A549 (cell line): ENCODE measurements around the gene CNGA1. TPM values are rescaled to one million over a fixed set of nuclear protein-coding genes. Genes with fewer than 3 reads are reported as not detected.

Source experiments
- ATAC-seq, 2 experiments: fragments of 200-7000 bp in 1 of 2; fragments of >200 bp in 1 of 2; cut with Nextera tagmentation in 1 of 2; cut with Tn5 transposase in 1 of 2; 3 replicates each; pipeline versions ENCODE4 v1.8.0 to v1.9.1; 2018 to 2020; ENCODE audit warnings: mild to moderate bottlenecking in 1 of 2, moderate library complexity in 1 of 2
- CTCF ChIA-PET: fragments of 300-600 bp; sonication (Branson Sonifier 250); formaldehyde crosslinking; extraction: SDS; loops from one replicate; lab custom pipeline; 2021; ENCODE audit warnings: antibody characterized with exemption, inconsistent platforms; lab: Yijun Ruan, JAX
- POLR2A ChIA-PET: fragments of 350-600 bp; formaldehyde crosslinking; extraction: SDS; loops from one replicate; lab custom pipeline; 2021; ENCODE audit warnings: antibody characterized with exemption, inconsistent platforms; lab: Yijun Ruan, JAX
- DNase-seq, 2 experiments: peaks; one replicate each; pipeline versions ENCODE4 v3.0.0 to v3.0.0-alpha.2; 2011 to 2016; ENCODE audit warnings: low read depth in 1 of 2, low spot score in 1 of 2
- FAIRE-seq: peaks from 2 replicates; lab custom pipeline; 2011; peaks lifted over from hg19 to GRCh38; lab: Jason Lieb, UNC
- H3K27ac ChIP-seq, 2 experiments: fragments of >200 bp; sonication (Bioruptor Twin); formaldehyde crosslinking; 3 replicates each; pipeline ENCODE4 v1.5.1; 2016 to 2017
- H3K4me1 ChIP-seq: fragments of >200 bp; sonication (Bioruptor Twin); formaldehyde crosslinking; 3 replicates; pipeline ENCODE4 v1.6.1; 2016
- H3K4me2 ChIP-seq: fragments of >200 bp; sonication (Bioruptor Twin); formaldehyde crosslinking; 3 replicates; pipeline ENCODE4 v1.6.1; 2016
- H3K4me3 ChIP-seq: fragments of >200 bp; sonication (Bioruptor Twin); formaldehyde crosslinking; 3 replicates; pipeline ENCODE4 v1.5.1; 2016
- H3K9me3 ChIP-seq: fragments of >200 bp; sonication (Bioruptor Twin); formaldehyde crosslinking; 3 replicates; pipeline ENCODE4 v1.6.1; 2016
- BHLHE40 ChIP-seq: IDR thresholded peaks from 2 replicates; pipeline ENCODE4 v1.6.1; 2012; ENCODE audit warnings: low read depth, low read length, inconsistent platforms
- CBX2 ChIP-seq: fragments of 200-600 bp; sonication (generic); IDR thresholded peaks from 2 replicates; pipeline ENCODE4 v1.6.1; 2016; ENCODE audit warnings: low read depth, mild to moderate bottlenecking, borderline replicate concordance
- EHF ChIP-seq: fragments of 250-450 bp; sonication (Bioruptor Pico); IDR thresholded peaks from 2 replicates; pipeline ENCODE4 v1.5.0; 2020; ENCODE audit warnings: mild to moderate bottlenecking
- EP300 ChIP-seq, 2 experiments: fragments of >200 bp; sonication (Bioruptor Twin); formaldehyde crosslinking; IDR thresholded peaks; 2 replicates in 1 of 2; 3 replicates in 1 of 2; pipeline ENCODE4 v1.6.1; 2016 to 2017
- FOSL2 ChIP-seq, 2 experiments: fragments of 450-650 bp in 1 of 2; fragments of >200 bp in 1 of 2; sonication (Bioruptor Twin) in 1 of 2; formaldehyde crosslinking; IDR thresholded peaks; 2 replicates each; pipeline versions ENCODE4 v1.5.0 to v1.6.1; 2016 to 2020; ENCODE audit warnings: mild to moderate bottlenecking in 1 of 2, moderate library complexity in 1 of 2
- JUN ChIP-seq, 2 experiments: fragments of >200 bp; sonication (Bioruptor Twin); formaldehyde crosslinking; IDR thresholded peaks; 2 replicates in 1 of 2; 3 replicates in 1 of 2; pipeline ENCODE4 v1.6.1; 2016 to 2017
- KDM5A ChIP-seq: fragments of 200-600 bp; sonication (generic); IDR thresholded peaks from 2 replicates; pipeline ENCODE4 v1.6.1; 2016; ENCODE audit warnings: antibody characterized with exemption, mild to moderate bottlenecking
- NFE2L2 ChIP-seq: fragments of 150-350 bp; conservative IDR thresholded peaks from 2 replicates; pipeline ENCODE4 v1.6.1; 2014; ENCODE audit warnings: low read length
- NPAS2 ChIP-seq: fragments of 250-450 bp; sonication (Bioruptor Pico); IDR thresholded peaks from 2 replicates; pipeline ENCODE4 v1.8.0; 2022; ENCODE audit warnings: mild to moderate bottlenecking, moderate library complexity, borderline replicate concordance
- PHF8 ChIP-seq: fragments of 200-600 bp; sonication (generic); IDR thresholded peaks from 2 replicates; pipeline ENCODE4 v1.6.1; 2016; ENCODE audit warnings: low read depth, mild to moderate bottlenecking, antibody characterized with exemption, moderate library complexity, borderline replicate concordance
- RCOR1 ChIP-seq: fragments of 150-350 bp; IDR thresholded peaks from 2 replicates; pipeline ENCODE4 v1.6.1; 2014; ENCODE audit warnings: antibody characterized with exemption, low read length, low read depth
- SMC3 ChIP-seq: fragments of >200 bp; sonication (Bioruptor Twin); formaldehyde crosslinking; IDR thresholded peaks from 3 replicates; pipeline ENCODE4 v1.6.1; 2018; ENCODE audit warnings: inconsistent platforms
- SREBF2 ChIP-seq: fragments of 450-650 bp; IDR thresholded peaks from 2 replicates; pipeline ENCODE4 v1.6.1; 2014; ENCODE audit warnings: mild to moderate bottlenecking, moderate library complexity
- ZC3H11A ChIP-seq: fragments of 450-650 bp; IDR thresholded peaks from 2 replicates; pipeline ENCODE4 v1.6.1; 2014; ENCODE audit warnings: antibody characterized with exemption, mild to moderate bottlenecking
- ZNF302 ChIP-seq: fragments of 250-450 bp; sonication (Bioruptor Pico); IDR thresholded peaks from 2 replicates; pipeline ENCODE4 v1.9.0; 2021; ENCODE audit warnings: inconsistent platforms, mild to moderate bottlenecking, moderate library complexity
- ZSCAN20 ChIP-seq: fragments of 250-450 bp; sonication (Bioruptor Pico); IDR thresholded peaks from 2 replicates; pipeline ENCODE4 v1.8.0; 2022; ENCODE audit warnings: mild to moderate bottlenecking, moderate library complexity
- WGBS: methylation state at CpG from one replicate; pipeline ENCODE4 v1.1.6; 2017; ENCODE audit errors: missing lambda C conversion rate; 5-methylcytosine and 5-hydroxymethylcytosine counted together
- polyA plus RNA-seq, 4 experiments: library from polyadenylated mRNA; depleted of rRNA in 3 of 4; stranded (reverse); fragments of >200 nt; fragmentation: RNase III in 1 of 4; extraction: RNeasy Plus Mini Kit Qiagen cat#74134 plus additional on column Dnase treatment in 1 of 4; gene quantifications; 2 replicates in 3 of 4; 3 replicates in 1 of 4; pipeline ENCODE4 v1.2.3, GENCODE V29; 2011 to 2017
- TF ChIP-seq, protein P1 (sequence below): fragments of 250-450 bp; sonication (Bioruptor Pico); IDR thresholded peaks from 2 replicates; pipeline ENCODE4 v1.5.0; 2021; ENCODE audit warnings: mild to moderate bottlenecking, moderate library complexity, borderline replicate concordance
- TF ChIP-seq, protein P2 (sequence below): IDR thresholded peaks from 2 replicates; pipeline ENCODE4 v1.6.1; 2012
- TF ChIP-seq, protein P3 (sequence below): fragments of >200 bp; sonication (Bioruptor Twin); formaldehyde crosslinking; IDR thresholded peaks from 2 replicates; pipeline ENCODE4 v1.6.1; 2016
- TF ChIP-seq, protein P4 (sequence below): fragments of >200 bp; sonication (Bioruptor Twin); formaldehyde crosslinking; IDR thresholded peaks from 3 replicates; pipeline ENCODE4 v1.6.1; 2016
- TF ChIP-seq, protein P5 (sequence below): fragments of 150-350 bp; IDR thresholded peaks from 2 replicates; pipeline ENCODE4 v1.6.1; 2014; ENCODE audit warnings: low read depth, mild to moderate bottlenecking, low read length
- TF ChIP-seq, protein P6 (sequence below): fragments of >200 bp; sonication (Bioruptor Twin); formaldehyde crosslinking; IDR thresholded peaks from 3 replicates; pipeline ENCODE4 v1.5.1; 2016

CNGA1 gene
- polyA plus RNA-seq, 2 of the 4 experiments (the other 2 are of a cell fraction) = 0.12 TPM; not detected in 1

DNA sequence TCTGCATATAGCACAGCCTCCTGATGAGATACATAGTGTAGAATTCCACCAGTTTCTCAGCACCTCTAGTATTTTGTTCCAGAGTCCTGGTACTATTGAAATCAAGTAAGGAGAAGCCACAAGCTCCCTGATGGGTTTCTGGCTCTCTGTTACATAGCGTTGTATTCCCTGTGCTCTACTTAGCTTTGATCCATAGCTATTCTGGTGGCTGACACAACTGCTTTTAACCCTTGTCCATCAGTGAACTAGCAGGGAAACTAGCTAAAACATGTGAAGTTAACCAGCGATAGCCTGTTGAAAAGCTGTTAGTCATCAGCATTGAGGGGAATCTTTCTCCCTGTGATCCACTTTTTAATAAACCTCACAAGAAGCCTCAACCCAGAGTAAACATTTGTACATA is 27.0 kb upstream of the CNGA1 start:
- Histone ChIP-seq H3K27ac (no peak overlapping the region), H3K4me3 (no peak overlapping the region), H3K9me3 (no peaks in the 10 kb centered on the region), H3K4me1 (no peaks in the 10 kb centered on the region), H3K4me2 (no peak overlapping the region)
- whole genome bisulfite sequencing = 77% methylated on average over 2 of the region's 2 CpGs
- ATAC-seq = no peak
- FAIRE-seq = no peak
- no peak for DNase-seq
- POLR2A ChIA-PET = no interaction called here
- CTCF ChIA-PET = interaction anchor here (2.0 kb wide), 1 partner anchor 10 kb away, joined by 7 read pairs; no protein-coding TSS in a partner anchor
- TF ChIP-seq EHF (no peak), ZSCAN20 (no peak)

DNA sequence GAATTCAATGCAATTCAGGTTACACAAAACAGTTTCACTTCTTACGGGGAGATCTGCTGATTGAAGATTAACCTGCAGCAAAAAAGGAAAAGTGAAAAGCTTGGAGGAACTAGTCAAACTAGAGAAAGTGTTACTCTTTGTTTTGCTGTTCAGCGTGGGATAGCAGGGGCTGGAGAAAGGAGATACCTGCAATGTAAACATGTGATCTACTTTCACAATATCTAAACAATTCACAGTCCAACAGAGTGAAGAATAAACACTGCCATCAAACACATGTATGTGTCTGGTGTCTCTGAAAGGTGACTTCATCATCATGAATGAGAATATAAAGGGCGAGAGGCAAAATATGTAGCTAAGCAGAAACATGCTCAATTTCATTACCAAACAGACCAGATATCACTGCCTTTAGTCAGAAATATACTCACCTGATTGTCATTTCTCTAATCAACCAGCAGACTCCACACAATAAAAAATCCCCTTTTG is 26.5 kb upstream of the CNGA1 start:
- POLR2A ChIA-PET = no interaction called here

DNA sequence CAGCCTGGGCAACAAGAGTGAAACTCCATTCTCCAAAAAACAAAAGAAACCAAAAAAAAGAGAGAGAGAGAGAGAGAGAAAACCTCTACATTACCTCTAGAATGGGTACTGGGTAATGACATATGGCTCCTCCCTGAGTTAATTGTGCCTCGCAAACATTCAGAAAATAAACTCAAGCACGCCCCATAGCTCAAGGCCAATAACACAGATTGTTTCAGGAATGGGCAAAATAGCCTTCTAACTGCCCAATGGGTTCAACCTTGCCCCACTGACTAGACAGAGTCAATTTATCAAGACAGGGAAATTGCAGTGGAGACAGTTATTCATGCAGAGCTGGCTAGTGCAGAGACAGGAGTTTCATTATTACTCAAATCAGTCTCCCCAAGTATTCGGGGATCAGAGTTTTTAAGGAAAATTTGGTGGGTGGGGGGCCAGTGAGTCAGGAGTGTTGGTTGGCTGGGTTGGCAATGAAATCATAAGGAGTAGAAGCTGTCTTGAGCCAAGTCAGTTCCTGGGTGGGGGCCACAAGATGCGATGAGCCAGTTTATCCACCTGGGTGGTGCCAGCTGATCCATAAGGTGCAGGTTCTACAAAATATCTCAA is 25.2 kb upstream of the CNGA1 start:
- CTCF ChIA-PET = interaction anchor here (1.2 to 2.1 kb wide), 3 partner anchors 9 to 45 kb away, joined by 3 to 8 read pairs (median 4); no protein-coding TSS in a partner anchor
- POLR2A ChIA-PET = no interaction called here

More for the DNA sequence above, 26.5 kb upstream of the CNGA1 start:
- no peak for DNase-seq
- Histone ChIP-seq H3K4me2 (peak overlapping the region; percentile 32; the same call in 1 of the 3 replicates), H3K9me3 (no peaks in the 10 kb centered on the region), H3K4me1 (no peaks in the 10 kb centered on the region), H3K27ac (no peak overlapping the region), H3K4me3 (no peak overlapping the region)
- 29% methylated on average over 3 of the region's 3 CpGs for WGBS
- FAIRE-seq = no peak
- no peak for ATAC-seq
- CTCF ChIA-PET = interaction anchor here (2.0 to 2.1 kb wide), 2 partner anchors 9 to 44 kb away, joined by 7 to 8 read pairs; no protein-coding TSS in a partner anchor
- TF ChIP-seq FOSL2 (IDR thresholded peaks at IDR 0.05) = no peak
- TF ChIP-seq FOSL2 (CRISPR knock-in tag; IDR thresholded peaks at IDR 0.05) = no peak
- TF ChIP-seq, protein P1, sequence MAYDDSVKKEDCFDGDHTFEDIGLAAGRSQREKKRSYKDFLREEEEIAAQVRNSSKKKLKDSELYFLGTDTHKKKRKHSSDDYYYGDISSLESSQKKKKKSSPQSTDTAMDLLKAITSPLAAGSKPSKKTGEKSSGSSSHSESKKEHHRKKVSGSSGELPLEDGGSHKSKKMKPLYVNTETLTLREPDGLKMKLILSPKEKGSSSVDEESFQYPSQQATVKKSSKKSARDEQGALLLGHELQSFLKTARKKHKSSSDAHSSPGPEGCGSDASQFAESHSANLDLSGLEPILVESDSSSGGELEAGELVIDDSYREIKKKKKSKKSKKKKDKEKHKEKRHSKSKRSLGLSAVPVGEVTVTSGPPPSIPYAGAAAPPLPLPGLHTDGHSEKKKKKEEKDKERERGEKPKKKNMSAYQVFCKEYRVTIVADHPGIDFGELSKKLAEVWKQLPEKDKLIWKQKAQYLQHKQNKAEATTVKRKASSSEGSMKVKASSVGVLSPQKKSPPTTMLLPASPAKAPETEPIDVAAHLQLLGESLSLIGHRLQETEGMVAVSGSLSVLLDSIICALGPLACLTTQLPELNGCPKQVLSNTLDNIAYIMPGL (CRISPR knock-in tag) = no peak
- TF ChIP-seq KDM5A = no peak
- TF ChIP-seq ZNF302 (CRISPR knock-in tag) = no peak
- TF ChIP-seq NFE2L2 = no peak
- TF ChIP-seq, protein P2, sequence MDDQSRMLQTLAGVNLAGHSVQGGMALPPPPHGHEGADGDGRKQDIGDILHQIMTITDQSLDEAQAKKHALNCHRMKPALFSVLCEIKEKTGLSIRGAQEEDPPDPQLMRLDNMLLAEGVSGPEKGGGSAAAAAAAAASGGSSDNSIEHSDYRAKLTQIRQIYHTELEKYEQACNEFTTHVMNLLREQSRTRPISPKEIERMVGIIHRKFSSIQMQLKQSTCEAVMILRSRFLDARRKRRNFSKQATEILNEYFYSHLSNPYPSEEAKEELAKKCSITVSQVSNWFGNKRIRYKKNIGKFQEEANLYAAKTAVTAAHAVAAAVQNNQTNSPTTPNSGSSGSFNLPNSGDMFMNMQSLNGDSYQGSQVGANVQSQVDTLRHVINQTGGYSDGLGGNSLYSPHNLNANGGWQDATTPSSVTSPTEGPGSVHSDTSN = no peak
- TF ChIP-seq, protein P3, sequence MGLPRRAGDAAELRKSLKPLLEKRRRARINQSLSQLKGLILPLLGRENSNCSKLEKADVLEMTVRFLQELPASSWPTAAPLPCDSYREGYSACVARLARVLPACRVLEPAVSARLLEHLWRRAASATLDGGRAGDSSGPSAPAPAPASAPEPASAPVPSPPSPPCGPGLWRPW = no peak
- no peak for TF ChIP-seq BHLHE40
- TF ChIP-seq, protein P4, sequence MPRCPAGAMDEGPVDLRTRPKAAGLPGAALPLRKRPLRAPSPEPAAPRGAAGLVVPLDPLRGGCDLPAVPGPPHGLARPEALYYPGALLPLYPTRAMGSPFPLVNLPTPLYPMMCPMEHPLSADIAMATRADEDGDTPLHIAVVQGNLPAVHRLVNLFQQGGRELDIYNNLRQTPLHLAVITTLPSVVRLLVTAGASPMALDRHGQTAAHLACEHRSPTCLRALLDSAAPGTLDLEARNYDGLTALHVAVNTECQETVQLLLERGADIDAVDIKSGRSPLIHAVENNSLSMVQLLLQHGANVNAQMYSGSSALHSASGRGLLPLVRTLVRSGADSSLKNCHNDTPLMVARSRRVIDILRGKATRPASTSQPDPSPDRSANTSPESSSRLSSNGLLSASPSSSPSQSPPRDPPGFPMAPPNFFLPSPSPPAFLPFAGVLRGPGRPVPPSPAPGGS = no peak
- TF ChIP-seq SREBF2 = no peak

More for the DNA sequence above, 25.2 kb upstream of the CNGA1 start:
- no peaks in the 10 kb centered on the region for H3K4me1 ChIP-seq
- 65% methylated on average over 4 of the region's 4 CpGs for WGBS
- FAIRE-seq (no peak), ATAC-seq (no peak), DNase-seq (no peak)
- H3K27ac ChIP-seq = no peak overlapping the region
- no peaks in the 10 kb centered on the region for H3K9me3 ChIP-seq
- H3K4me3 ChIP-seq = no peak overlapping the region
- H3K4me2 ChIP-seq = no peak overlapping the region
- TF ChIP-seq RCOR1 (no peak), PHF8 (no peak), ZC3H11A (no peak), CBX2 (no peak), NPAS2 (CRISPR knock-in tag) (no peak), JUN (IDR thresholded peaks at IDR 0.05) (no peak), EP300 (IDR thresholded peaks at IDR 0.05) (no peak), SMC3 (no peak)
- TF ChIP-seq, protein P5, sequence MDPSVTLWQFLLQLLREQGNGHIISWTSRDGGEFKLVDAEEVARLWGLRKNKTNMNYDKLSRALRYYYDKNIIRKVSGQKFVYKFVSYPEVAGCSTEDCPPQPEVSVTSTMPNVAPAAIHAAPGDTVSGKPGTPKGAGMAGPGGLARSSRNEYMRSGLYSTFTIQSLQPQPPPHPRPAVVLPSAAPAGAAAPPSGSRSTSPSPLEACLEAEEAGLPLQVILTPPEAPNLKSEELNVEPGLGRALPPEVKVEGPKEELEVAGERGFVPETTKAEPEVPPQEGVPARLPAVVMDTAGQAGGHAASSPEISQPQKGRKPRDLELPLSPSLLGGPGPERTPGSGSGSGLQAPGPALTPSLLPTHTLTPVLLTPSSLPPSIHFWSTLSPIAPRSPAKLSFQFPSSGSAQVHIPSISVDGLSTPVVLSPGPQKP = no peak
- TF ChIP-seq, protein P6, sequence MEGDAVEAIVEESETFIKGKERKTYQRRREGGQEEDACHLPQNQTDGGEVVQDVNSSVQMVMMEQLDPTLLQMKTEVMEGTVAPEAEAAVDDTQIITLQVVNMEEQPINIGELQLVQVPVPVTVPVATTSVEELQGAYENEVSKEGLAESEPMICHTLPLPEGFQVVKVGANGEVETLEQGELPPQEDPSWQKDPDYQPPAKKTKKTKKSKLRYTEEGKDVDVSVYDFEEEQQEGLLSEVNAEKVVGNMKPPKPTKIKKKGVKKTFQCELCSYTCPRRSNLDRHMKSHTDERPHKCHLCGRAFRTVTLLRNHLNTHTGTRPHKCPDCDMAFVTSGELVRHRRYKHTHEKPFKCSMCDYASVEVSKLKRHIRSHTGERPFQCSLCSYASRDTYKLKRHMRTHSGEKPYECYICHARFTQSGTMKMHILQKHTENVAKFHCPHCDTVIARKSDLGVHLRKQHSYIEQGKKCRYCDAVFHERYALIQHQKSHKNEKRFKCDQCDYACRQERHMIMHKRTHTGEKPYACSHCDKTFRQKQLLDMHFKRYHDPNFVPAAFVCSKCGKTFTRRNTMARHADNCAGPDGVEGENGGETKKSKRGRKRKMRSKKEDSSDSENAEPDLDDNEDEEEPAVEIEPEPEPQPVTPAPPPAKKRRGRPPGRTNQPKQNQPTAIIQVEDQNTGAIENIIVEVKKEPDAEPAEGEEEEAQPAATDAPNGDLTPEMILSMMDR = no peak
